ENCODE results near the gene TTBK2. TPM values are rescaled to one million over a fixed set of nuclear protein-coding genes. Genes with fewer than 3 reads are reported as not detected.

Gene TTBK2
- total RNA-seq, 1 experiment from 2014 or later = 10.6 TPM

GRCh38 chr15:42796955-42797782 is 123.4 kb downstream of the TTBK2 start:
- Histone ChIP-seq H3K27me3 (ENCODE audit: insufficient read depth, low read length) (no peaks in the 10 kb centered on the region), H2BK12ac (ENCODE audit: insufficient read length, low read depth, low read length) (no peak overlapping the region), H3K27ac (ENCODE audit: insufficient read length, low read depth, low read length) (no peak overlapping the region), H3K4ac (ENCODE audit: low read depth, low read length) (no peak overlapping the region), H3K14ac (ENCODE audit: insufficient read depth, low read length) (no peak overlapping the region), H3K79me2 (ENCODE audit: insufficient read depth, low read length) (no peaks in the 10 kb centered on the region), H3K9me3 (ENCODE audit: control insufficient read depth, low read depth, low read length) (no peaks in the 10 kb centered on the region), H2BK15ac (ENCODE audit: low read depth, low read length) (no peak overlapping the region), H3K23me2 (ENCODE audit: insufficient read length, low read depth, low read length, poor library complexity, severe bottlenecking) (no peaks in the 10 kb centered on the region), H2BK20ac (ENCODE audit: low read depth, low read length, poor library complexity, severe bottlenecking) (no peak overlapping the region), H2AFZ (ENCODE audit: low read length) (no peak overlapping the region), H2BK5ac (ENCODE audit: insufficient read length, low read length) (no peak overlapping the region), H3T11ph (ENCODE audit: low read length) (no peak overlapping the region), H2BK120ac (ENCODE audit: low read depth, low read length, poor library complexity, severe bottlenecking) (no peak overlapping the region), H2AK5ac (ENCODE audit: insufficient read length, low read length) (no peak overlapping the region), H3K4me2 (ENCODE audit: insufficient read depth, insufficient read length, low read length) (no peak overlapping the region), H4K5ac (ENCODE audit: insufficient read length, low read depth, low read length) (no peak overlapping the region), H4K91ac (ENCODE audit: insufficient read length, low read depth, low read length) (no peak overlapping the region), H3K9ac (ENCODE audit: extremely low read depth, insufficient read length, low read length) (no peak overlapping the region), H3K23ac (ENCODE audit: insufficient read length, low read depth, low read length) (no peak overlapping the region), H3K4me1 (ENCODE audit: insufficient read depth, low read length) (no peaks in the 10 kb centered on the region), H3K56ac (ENCODE audit: insufficient read length, low read depth, low read length) (no peak overlapping the region), H3K18ac (ENCODE audit: insufficient read length, low read depth, low read length) (no peak overlapping the region), H3K79me1 (ENCODE audit: insufficient read depth, low read depth, low read length, poor library complexity, severe bottlenecking) (no peaks in the 10 kb centered on the region), H4K20me1 (ENCODE audit: control insufficient read depth, insufficient read depth, insufficient read length) (no peaks in the 10 kb centered on the region), H4K8ac (replicated peaks; ENCODE audit: insufficient read length, low read depth, low read length) (no peak overlapping the region)
- no peaks in the 10 kb centered on the region for H3K27me3 Mint-ChIP-seq (ENCODE audit: low read depth)
- H3K9me3 Mint-ChIP-seq = no peaks in the 10 kb centered on the region; a peak in 1 of 5 replicates
- TF ChIP-seq CTCF (conservative IDR thresholded peaks at IDR 0.05) = no peak
- no peak overlapping the region for H3K4me3 Mint-ChIP-seq
- H3K36me3 Mint-ChIP-seq (ENCODE audit: insufficient read depth in 1 of 3, low read depth in 3 of 3) = peaks cover 4 to 6% (median 4%) of the 10 kb centered on the region in 3 experiments
- no CpG with 5 or more reads among the region's 5 CpGs for WGBS (ENCODE audit: extremely low coverage, insufficient read length, low lambda C conversion rate)
- peaks cover 3 to 4% of the 10 kb centered on the region in 2 experiments; a peak in 1 of 4 replicates for H3K4me1 Mint-ChIP-seq
- DNase-seq = no peak
- H3K27ac Mint-ChIP-seq = no peak overlapping the region

All from H9 (cell line).